HFFc6 (cell line): ENCODE measurements around the gene XXYLT1. TPM values are rescaled to one million over a fixed set of nuclear protein-coding genes. Genes with fewer than 3 reads are reported as not detected.

Experiments used
- DNase-seq: peaks from one replicate; pipeline ENCODE4 v3.0.0-alpha.2; 2018
- H3K27ac Mint-ChIP-seq: 2 replicates; pipeline ENCODE4 v1.8.0; 2020; ENCODE audit warnings: mild to moderate bottlenecking, mixed read lengths
- H3K27me3 Mint-ChIP-seq: 2 replicates; pipeline ENCODE4 v1.8.0; 2021; ENCODE audit warnings: mild to moderate bottlenecking, moderate library complexity, mixed read lengths; ENCODE audit not compliant: insufficient read depth
- H3K36me3 Mint-ChIP-seq: 2 replicates; pipeline ENCODE4 v1.8.0; 2021; ENCODE audit warnings: low read depth, mixed read lengths
- H3K4me1 Mint-ChIP-seq: 2 replicates; pipeline ENCODE4 v1.8.0; 2020; ENCODE audit warnings: low read depth, mixed read lengths
- H3K4me3 Mint-ChIP-seq: 2 replicates; pipeline ENCODE4 v1.8.0; 2020; ENCODE audit warnings: mild to moderate bottlenecking, moderate library complexity, mixed read lengths
- H3K9me3 Mint-ChIP-seq: 2 replicates; pipeline ENCODE4 v1.8.0; 2020; ENCODE audit warnings: mild to moderate bottlenecking, mixed read lengths
- total RNA-seq, 6 experiments: library from RNA; stranded (reverse); fragmentation: NEBNext Ultra II Directional; extraction: Animal tissue kit (Norgen Biotek cat#: 25700); gene quantifications; 2 replicates in 1 of 6; 3 replicates in 5 of 6; pipeline ENCODE4 v1.2.3, GENCODE V29; 2021
- TF ChIP-seq, protein P1 (sequence below): fragments of 200-600 bp; sonication (generic); IDR thresholded peaks from 2 replicates; pipeline ENCODE4 v1.5.0; 2021; ENCODE audit warnings: antibody characterized with exemption, mild to moderate bottlenecking

Gene XXYLT1
- total RNA-seq, 6 experiments from 2014 or later, result 16.9 to 24.2 (median 18.3) TPM

DNA sequence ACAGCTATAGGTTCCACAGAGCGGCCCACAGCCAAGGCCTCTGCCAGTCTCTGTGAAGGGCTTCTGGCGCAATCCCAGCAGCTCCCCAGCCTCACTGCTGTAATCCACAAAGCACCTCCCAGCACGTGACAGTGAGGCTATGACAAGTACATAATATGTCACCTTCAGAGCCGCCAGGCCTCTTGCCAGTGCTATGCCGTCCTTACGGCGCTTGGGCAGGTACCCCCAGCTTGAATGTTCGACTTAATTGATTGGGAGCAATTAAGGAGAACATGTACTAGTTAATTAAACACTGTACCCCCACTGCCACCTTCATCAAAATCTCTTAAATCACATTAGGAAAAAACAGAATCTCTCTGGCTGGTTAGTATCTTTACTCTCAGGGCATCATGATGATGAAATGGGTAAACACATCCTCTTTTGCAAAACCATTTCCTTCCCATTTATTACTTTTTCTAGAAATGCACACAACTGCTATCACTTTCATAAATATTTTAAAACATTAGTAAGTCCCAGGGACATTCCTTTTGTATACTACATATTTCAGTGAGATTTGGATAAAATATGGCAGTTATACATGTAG is 169.9 kb downstream of the XXYLT1 start:
- Mint-ChIP-seq H3K27me3 (no peaks in the 10 kb centered on the region), H3K36me3 (peaks cover 10% of the 10 kb centered on the region), H3K4me3 (no peak overlapping the region), H3K4me1 (peaks cover 62% of the 10 kb centered on the region), H3K27ac (peak overlapping the region; percentile 94), H3K9me3 (peaks cover 4% of the 10 kb centered on the region)
- TF ChIP-seq, protein P1, sequence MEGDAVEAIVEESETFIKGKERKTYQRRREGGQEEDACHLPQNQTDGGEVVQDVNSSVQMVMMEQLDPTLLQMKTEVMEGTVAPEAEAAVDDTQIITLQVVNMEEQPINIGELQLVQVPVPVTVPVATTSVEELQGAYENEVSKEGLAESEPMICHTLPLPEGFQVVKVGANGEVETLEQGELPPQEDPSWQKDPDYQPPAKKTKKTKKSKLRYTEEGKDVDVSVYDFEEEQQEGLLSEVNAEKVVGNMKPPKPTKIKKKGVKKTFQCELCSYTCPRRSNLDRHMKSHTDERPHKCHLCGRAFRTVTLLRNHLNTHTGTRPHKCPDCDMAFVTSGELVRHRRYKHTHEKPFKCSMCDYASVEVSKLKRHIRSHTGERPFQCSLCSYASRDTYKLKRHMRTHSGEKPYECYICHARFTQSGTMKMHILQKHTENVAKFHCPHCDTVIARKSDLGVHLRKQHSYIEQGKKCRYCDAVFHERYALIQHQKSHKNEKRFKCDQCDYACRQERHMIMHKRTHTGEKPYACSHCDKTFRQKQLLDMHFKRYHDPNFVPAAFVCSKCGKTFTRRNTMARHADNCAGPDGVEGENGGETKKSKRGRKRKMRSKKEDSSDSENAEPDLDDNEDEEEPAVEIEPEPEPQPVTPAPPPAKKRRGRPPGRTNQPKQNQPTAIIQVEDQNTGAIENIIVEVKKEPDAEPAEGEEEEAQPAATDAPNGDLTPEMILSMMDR, result no peak
- no peak for DNase-seq

DNA sequence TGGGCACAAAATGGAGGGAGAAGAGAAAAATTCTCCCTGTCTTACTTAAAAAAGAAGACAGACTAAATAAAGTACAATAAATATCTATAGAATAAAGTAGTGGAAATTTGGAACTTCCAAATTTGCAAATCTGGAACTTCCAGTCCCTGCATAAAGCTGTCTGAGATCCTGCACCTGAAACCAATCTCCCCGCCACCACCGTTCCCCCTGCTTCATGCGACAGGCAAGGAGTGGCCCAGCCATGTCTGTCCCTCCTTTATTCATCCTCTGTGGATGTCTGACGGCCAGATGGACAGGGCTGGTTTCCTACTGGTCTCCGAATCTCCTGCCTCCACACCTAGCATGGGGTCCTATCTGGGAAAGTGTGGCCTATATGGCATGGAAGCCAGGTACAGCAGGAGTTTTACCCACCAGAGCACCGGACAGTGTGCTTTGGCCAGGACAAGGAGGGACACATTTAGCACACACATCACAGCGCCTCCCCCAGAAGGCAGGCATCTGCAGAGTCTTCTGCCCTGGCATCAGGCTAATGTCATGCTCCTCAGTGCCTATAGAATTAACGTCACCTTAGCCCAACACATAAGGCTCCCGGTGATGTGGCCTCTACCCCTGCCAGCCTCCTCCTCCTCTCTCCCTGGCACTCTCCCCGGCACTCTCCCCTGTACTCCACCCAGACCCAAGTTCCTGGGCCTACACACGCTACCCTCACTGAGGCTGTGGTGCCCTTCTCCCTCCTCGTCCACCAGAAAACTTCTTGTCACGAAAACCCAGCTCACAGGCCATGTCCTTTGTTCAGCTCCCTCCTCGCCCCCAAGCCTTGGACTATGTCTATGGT is 170.8 kb downstream of the XXYLT1 start:
- Mint-ChIP-seq H3K27me3 (no peaks in the 10 kb centered on the region; the same call in 1 of the 2 replicates), H3K27ac (peak overlapping the region; percentile 94), H3K36me3 (peaks cover 10% of the 10 kb centered on the region), H3K4me3 (no peak overlapping the region), H3K9me3 (peaks cover 4% of the 10 kb centered on the region), H3K4me1 (peaks cover 52% of the 10 kb centered on the region)
- no peak for DNase-seq
- TF ChIP-seq, protein P1, result no peak

DNA sequence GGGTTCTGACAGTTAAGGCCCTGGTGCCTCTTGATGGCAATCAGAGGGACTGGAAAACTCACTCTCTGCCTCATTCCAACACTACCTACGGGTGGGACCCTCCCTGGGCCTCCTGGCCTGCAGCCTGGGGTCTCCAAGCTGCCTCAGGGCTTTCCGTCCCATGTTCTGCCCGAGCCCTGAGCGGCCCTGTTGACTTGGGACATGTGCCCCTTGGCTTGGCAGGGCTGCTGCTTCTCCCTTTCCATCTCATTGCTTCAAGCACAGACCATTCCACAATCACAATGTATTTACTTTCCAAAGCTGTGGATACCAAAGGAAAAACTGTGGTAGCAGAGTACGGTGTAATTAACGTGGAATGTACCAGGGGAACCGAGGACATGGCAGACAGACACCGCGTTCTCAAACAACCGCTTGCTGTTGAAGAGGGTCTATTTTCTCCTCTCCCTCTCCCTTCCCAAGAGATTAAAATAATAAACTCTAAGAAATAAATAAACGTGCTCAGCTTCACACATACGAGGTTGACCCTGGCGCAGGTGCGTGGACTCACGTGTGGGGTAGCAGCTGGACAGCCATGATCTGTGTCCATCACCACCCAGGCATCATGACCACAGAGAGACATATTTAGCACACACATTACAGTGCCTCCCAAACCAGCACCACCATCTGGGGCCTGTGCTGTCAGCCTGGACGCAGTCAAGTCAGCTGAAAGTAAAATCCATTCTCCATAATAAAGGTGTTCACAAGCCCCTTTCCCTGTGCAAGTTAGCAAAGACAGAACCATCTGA is 172.0 kb downstream of the XXYLT1 start:
- H3K27me3 Mint-ChIP-seq, result no peaks in the 10 kb centered on the region; the same call in 1 of the 2 replicates
- H3K27ac Mint-ChIP-seq, result no peak overlapping the region
- no peak for DNase-seq
- H3K36me3 Mint-ChIP-seq, result peaks cover 10% of the 10 kb centered on the region
- TF ChIP-seq, protein P1, result no peak
- peaks cover 4% of the 10 kb centered on the region for H3K9me3 Mint-ChIP-seq
- H3K4me3 Mint-ChIP-seq, result no peak overlapping the region
- H3K4me1 Mint-ChIP-seq, result peaks cover 40% of the 10 kb centered on the region

DNA sequence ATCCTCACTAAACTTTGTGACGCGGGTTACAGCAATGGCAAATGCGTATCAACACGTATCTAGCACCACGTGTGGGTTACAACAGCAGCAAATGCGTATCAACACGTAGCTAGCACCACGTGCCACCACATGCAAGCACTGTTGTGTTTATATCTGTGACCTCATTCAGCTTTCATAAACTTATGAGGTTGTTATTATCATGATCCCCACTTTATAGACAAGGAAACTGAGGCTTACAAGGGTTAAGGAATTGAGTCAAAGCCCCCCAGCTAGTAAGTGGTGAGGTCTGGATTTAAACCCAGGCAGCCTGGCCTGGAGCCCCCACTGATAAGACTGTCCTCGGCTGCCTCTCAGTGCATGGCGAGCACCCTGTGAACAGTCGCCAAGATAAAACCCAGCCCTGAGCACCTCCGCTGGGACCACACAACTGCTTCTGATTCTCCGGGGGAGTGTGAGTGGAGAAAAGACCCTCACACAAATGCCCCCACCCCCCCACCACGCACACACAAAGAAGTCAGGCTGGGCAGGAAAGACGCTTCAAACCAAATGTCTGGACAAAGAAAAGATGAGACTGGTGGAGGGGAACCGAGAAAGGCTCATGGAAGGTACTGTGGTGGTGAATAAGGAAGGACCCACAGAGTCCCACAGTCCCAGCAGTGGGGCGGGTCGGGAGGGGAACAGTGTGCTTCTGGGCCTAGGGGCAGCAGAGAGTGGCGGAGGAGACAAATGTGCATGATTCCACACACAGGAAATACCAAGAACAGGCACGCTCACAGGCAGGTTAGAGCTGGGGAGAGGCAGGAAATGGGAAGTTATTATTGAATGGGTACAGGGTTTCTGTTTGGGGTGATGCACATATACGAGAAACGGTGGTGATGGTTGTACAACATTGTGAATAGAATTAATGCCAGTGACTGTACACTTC is 173.4 kb downstream of the XXYLT1 start:
- no peaks in the 10 kb centered on the region; the same call in 1 of the 2 replicates for H3K27me3 Mint-ChIP-seq
- no peak overlapping the region for H3K27ac Mint-ChIP-seq
- TF ChIP-seq, protein P1, result no peak
- DNase-seq, result no peak
- H3K36me3 Mint-ChIP-seq, result peaks cover 6% of the 10 kb centered on the region
- H3K9me3 Mint-ChIP-seq, result peaks cover 4% of the 10 kb centered on the region
- peaks cover 27% of the 10 kb centered on the region for H3K4me1 Mint-ChIP-seq
- no peak overlapping the region for H3K4me3 Mint-ChIP-seq
